Tibial nerve (tissue), 4 donors: ENCODE results near the gene GRIN2C.

Experiments used
- CTCF ChIP-seq, 5 experiments: fragments of 200-600 bp in 3 of 5; fragments of 450-650 bp in 2 of 5; sonication (generic) in 3 of 5; IDR thresholded peaks; one replicate each; pipeline ENCODE4 v1.5.1; 2016 to 2019; ENCODE audit warnings: antibody characterized with exemption in 5 of 5, mild to moderate bottlenecking in 3 of 5, moderate library complexity in 2 of 5
- EP300 ChIP-seq, 2 donors: sonication (generic); formaldehyde crosslinking; IDR thresholded peaks; one replicate each; pipeline ENCODE4 v1.6.1; 2017; ENCODE audit warnings: antibody characterized with exemption in 2 of 2, mild to moderate bottlenecking in 1 of 2

GRCh38 chr17:74822335-74822938 is 37.2 kb downstream of the GRIN2C start:
- TF ChIP-seq EP300 (IDR thresholded peaks at IDR 0.05) = no peak
- no peak for TF ChIP-seq CTCF (IDR thresholded peaks at IDR 0.05)
